ENCODE results near the gene FAM171A1.
"Not testable (repeated sequence)": the region's sequence is repeated elsewhere in the genome, so short reads cannot be mapped to it uniquely, and the experiment has no call there.

Gene FAM171A1

DNA sequence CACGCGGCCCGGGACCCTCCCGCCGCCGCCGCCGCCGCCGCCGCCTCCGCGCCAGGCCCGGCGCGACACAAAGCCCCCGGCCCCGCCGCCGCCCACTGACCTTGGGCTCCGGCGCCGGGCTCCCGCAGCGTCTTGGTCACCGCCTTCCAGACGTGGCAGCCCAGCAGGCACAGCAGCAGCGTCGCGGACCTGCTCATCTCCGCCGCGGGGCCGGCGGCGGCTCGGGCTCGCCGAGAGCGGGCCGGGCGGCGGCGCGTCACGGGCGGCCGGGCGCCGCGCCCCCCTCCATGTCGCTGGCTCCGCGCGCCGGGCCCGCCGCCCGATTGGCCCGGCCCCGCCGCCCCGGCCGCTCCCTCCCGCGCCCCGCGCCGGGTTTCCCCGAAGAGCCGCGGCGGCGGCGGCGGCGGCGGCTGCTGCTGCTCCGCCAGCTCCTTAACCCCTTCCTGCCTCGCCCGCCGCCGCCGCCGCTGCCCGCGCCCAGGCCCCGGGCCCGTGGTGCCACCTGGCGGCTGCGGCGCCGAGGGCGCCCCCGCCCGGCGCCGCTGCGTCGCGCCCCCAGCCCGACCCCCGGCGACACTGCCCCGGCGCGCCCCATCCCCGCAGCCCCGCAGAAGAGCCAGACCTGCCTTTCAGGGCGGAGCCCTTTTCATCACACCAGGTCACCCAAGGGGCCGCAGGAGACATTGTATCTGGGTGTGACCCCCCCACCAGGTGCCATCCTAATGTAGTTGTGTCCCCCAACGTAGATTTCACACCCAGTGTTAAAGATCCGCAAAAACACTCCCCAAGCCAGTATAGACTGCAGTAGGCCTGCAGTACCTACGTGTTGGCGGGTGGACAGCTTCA lies at the start of gene FAM171A1:
Gene FAM171A1 (minus strand): TSS at position 434 of the 846 bp plus-strand sequence. CDS start 237 bp downstream, at position 197.
- peak; percentile 21 to 26 (median 23) for DNase-seq (ENCODE audit: low read depth in 2 of 3, low spot score in 2 of 3)

DNA sequence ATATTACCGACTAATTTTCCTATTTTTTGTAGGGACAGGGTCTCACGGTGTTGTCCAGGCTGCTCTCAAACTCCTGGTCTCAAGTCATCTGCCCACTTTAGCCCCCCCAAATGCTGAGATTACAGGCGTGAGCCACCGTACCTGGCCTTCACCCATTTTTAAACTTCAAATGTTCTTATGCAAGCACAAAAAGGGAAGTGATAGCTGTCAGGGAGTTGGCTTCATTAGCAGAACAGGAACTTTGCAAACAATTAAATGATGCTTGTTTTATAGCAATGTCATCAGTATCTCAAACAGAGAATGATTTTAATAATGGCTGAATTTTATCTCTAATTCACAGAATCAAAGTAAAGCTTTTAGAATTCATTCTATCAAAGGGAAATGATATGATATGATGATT lies 49.8 kb upstream of the FAM171A1 start:
- DNase-seq (ENCODE audit: low read depth in 2 of 3, low spot score in 2 of 3), result no peak

DNA sequence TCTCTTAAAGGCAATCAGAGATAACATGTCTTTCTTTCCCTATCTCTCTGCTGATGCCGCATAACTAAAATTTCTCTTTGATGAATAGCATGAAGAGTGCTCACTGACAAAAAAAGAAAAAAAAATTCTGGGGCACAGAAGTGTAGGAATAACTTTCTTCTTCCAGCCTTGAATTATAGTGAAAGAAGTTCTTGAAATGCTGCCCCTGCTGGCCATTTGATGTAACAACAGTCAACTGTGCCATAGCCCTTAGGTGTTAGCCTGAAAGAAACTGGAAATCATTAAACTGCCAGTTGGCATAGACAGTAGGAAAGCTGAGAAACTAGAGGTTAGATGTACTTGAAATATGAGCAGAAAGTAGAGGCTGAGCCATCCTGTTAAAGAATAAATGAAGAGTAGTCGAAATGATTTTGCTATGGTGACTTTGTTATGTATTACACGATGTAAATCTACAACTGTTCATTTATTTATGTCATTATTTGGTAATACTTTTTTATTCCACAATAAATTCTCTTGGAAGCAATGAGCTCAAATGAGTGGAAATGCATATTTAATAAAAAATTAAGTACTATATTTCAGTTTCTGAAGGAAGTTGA lies 48.3 kb upstream of the FAM171A1 start:
- no peak for DNase-seq (ENCODE audit: low read depth in 2 of 3, low spot score in 2 of 3)

DNA sequence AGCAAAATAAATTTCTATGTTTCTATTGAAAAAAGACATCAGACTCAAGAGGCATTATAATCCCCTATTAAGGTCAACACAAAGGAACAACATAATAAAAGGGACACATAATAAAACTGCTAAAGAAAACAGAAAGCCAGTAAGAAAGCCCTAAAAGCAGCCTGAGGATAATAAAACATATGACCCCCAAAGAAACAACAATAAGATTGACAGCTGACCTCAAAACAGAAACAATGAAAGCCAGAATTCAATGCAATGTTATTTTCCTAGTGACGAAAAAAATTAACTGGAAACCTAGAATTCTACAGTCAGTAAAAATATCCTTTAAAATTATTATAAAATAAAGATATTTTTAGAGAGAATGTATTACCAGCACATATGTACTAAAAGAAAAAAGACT lies 44.9 kb upstream of the FAM171A1 start:
- DNase-seq (ENCODE audit: low read depth in 2 of 3, low spot score in 2 of 3), result no peak

DNA sequence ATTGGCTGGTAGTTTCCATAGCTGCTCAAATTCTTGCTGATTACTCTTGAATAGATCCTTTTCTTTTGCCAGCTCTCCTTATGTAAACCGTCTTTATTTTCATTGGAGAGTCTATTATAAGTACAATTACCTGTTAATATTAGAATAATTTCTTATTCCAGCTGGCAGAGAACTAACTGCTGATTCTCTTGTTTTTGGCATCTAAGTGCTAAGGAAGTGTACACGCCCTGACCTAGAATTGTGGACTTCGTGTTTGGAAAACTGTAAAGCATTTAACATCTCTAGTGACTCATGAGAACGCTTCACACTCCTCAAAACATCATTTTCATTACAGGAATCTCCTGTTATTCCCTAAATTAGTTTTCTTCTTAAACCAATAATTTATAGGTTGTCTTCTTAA lies 39.9 kb upstream of the FAM171A1 start:
- DNase-seq (ENCODE audit: low read depth in 2 of 3, low spot score in 2 of 3), result no peak

DNA sequence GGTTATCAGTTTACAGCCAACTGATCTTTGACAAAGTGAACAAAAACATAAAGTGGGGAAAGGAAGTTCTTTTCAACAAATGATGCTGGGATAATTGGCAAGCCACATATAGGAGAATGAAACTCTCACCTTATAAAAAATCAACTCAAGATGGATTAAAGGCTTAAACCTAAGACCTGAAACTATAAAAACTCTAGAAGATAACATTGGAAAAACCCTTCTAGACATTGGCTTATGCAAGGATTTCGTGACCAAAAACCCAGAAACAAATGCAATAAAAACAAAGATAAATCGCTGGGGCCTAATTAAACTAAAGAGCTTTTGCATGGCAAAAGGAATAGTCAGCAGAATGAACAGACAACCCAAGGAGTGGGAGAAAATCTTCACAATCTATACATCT lies 38.3 kb upstream of the FAM171A1 start:
- DNase-seq (ENCODE audit: low read depth in 2 of 3, low spot score in 2 of 3), result not testable (repeated sequence)

DNA sequence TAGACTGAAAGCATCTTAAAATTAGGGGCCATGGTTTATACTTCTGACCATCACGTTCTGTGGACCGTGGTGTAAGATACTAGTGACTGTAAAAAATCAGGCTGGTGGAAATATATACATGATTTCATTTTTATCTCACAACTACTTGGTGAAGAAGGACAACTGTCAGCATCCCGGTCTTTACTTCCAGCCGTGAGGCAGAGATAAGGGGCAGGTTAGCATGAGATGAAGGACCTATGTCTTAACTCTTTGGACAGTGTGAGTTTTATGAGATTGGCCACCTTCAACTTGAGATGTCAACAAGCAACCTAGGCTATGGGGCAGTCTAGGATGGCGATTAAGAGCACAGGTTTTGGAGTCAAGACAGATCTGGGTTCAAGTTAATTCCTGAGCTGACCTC lies 37.5 kb upstream of the FAM171A1 start:
- no peak for DNase-seq (ENCODE audit: low read depth in 2 of 3, low spot score in 2 of 3)

DNA sequence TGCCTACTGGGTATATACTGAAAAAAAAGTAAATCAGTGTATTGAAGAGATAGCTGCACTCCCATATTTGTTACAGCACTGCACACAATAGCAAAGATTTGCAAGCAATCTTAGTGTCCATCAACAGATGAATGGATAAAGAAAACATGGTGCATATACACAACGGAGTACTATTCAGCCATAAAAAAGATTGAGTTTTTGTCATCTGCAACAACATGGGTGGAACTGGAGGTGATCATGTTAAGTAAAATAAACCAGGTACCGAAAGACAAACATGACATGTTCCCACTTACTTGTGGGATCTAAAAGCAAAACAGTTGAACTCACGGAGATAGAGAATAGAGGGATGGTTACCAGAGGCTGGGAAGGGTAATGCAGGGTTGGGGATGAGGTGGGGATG lies 34.2 kb upstream of the FAM171A1 start:
- no peak for DNase-seq (ENCODE audit: low read depth in 2 of 3, low spot score in 2 of 3)

DNA sequence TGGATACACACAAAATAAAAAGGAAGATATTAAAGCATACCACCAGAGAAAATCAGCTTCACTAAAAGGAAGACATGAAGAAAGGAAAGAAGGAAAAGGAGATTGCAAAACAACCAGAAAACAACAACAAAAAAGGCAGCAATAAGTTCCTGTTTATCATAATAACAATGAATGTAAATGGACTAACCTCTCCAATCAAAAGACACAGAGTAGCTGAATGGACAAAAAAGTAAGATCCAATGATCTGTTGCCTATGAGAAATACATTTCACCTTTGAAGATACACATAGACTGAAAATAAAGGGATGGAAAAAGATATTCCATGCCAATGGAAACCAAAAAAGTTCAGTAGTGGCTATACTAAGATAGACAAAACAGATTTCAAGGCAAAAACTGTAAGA lies 30.3 kb upstream of the FAM171A1 start:
- DNase-seq (ENCODE audit: low read depth in 2 of 3, low spot score in 2 of 3), result no peak

DNA sequence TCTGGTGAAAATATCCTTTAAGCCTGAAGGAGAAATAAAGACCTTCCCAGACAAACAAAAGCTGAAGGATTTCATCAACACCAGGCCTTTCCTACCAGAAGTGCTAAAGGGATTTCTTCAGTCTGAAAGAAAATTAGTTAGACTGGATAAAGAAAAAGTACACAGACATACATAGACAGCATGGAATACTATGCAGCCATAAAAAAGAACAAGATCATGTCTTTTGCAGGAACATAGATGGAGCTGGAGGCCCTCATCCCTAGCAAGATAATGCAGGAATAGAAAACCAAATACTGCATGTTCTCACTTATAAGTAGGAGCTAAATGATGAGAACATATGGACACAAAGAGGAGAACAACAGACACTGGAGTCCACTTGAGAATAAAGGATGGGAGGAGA lies 29.4 kb upstream of the FAM171A1 start:
- not testable (repeated sequence) for DNase-seq (ENCODE audit: low read depth in 2 of 3, low spot score in 2 of 3)

DNA sequence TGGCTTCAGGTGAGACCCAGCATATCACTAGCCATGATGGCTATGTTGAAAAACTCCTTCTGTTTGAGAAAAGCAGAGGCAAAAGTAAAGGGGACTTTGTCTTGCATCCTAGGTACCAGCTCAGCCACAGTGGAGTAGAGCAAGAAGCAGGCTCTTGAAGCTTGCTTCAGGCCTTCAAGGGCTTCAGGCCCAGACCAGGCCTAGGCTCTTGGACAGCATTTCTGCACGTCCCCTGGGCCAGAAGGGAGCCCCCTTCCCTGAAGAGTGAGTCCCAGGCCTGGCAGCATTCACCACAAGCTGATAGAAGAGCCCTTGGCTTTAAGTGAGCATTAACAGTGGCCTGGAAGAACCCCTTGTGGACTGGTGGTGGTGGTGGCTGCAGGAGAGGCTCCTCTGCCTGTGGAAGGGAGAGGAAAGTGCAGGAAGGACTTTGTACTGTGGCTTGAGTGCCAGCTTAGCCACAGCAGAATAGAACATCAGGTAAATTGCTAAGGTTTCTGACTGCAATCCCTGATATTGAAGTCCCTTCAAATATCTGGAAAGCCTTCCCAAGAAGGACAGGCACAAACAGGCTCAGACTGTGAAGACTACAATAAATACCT lies 28.1 kb upstream of the FAM171A1 start:
- no peak for DNase-seq (ENCODE audit: low read depth in 2 of 3, low spot score in 2 of 3)

DNA sequence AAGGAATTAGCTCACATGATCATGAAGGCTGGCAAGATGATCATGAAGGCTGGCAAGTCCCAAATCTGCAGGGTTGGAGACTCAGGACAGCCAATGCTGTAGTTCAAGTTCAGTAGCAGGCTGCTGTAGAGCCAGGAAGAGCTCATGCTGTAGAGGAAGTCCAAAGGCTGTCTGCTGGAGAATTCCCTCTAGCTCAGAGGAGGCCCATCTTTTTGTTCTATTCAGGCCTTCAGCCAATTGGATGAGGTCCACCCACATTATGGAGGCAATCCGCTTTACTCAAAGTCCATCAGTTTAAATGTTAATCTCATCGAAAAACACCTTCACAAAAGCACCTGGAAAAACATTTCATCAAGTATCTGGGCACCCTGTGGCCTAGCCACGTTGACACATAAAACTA lies 24.8 kb upstream of the FAM171A1 start:
- no peak for DNase-seq (ENCODE audit: low read depth in 2 of 3, low spot score in 2 of 3)

DNA sequence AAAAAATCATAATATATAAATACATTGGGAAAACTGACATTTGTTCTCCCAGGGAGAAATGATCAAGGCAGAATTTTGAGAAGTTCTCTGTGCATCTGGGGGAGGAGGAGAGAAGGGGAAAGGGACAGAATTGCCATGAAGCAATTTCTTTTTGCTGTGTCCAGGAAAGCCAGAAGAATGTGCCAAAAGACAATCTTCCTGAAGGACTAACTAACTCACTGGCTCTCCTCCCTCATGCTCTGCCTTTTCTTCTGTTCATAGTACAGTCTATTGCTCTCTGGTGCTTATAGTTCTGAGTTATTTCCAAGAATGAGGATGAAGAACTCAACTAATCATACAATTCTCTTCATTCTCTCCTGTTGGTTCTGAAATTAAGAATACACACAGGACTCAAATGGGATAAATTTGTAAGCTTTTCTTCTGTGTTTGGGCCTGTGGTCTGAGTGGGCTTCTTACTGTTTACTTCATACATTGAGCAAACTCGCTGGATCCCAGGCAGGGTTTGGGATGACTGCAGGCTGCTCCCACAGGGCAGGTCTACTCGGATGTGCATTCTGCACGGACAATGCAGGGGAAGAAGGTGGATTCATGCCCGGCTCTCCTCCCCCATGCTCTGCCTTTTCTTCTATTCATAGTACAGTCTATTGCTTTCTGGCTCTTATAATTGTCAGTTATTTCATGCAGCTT lies 22.2 kb upstream of the FAM171A1 start:
- DNase-seq (ENCODE audit: low read depth in 2 of 3, low spot score in 2 of 3), result no peak

DNA sequence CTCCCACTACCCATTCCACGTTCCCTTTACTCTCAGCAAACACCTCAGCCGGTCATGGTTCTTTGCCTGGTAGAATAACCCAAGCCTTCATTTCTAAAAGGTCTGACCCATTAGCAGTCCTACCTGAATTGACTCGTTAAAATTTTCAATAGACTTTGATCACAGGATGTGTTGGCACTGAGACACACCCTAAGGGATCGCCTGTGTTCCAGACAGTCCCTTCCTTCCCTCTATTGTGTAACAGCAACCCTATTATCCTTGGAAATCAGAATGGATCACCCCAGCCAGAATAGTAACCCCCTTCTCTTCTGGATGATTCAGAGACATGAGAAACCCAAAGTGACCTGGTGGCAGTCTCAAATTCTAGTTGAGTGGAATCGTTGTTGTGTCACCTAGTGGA lies 20.4 kb upstream of the FAM171A1 start:
- no peak for DNase-seq (ENCODE audit: low read depth in 2 of 3, low spot score in 2 of 3)

DNA sequence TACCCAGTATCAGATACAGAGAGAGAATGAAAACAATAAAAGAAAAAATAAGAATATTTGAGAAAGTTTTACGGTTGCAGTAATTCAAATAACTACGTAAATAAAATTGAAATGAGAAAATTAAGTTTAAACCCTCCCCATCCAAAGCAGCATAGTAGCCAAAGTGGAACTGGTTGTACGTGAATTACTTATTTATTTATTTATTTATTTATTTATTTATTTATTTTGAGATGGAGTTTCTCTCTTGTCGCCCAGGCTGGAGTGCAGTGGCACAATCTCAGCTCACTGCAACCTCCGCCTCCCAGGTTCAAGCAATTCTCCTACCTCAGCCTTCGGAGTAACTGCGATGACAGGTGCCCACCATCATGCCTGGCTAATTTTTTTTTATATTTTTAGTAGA lies 17.1 kb upstream of the FAM171A1 start:
- not testable (repeated sequence) for DNase-seq (ENCODE audit: low read depth in 2 of 3, low spot score in 2 of 3)

DNA sequence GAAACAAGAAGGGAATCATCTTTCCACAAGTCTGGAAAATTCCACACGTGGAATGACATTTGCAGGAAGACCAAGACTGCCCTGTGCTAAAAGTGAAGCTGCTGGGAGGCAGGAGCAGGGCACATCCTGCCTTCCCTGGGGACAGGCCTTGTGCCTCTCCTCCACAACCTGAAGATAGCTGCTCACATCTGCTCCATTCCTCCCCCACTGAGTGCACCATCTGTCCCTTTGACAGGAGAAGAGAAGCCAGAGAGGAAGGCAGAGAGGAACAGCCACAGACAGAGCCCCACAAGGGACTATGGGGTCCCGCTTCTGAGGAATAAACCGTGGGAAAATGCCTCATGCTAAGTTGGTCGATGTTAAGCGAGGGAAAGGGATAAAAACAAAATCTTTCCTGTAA lies 15.9 kb upstream of the FAM171A1 start:
- DNase-seq (ENCODE audit: low read depth in 2 of 3, low spot score in 2 of 3), result no peak

DNA sequence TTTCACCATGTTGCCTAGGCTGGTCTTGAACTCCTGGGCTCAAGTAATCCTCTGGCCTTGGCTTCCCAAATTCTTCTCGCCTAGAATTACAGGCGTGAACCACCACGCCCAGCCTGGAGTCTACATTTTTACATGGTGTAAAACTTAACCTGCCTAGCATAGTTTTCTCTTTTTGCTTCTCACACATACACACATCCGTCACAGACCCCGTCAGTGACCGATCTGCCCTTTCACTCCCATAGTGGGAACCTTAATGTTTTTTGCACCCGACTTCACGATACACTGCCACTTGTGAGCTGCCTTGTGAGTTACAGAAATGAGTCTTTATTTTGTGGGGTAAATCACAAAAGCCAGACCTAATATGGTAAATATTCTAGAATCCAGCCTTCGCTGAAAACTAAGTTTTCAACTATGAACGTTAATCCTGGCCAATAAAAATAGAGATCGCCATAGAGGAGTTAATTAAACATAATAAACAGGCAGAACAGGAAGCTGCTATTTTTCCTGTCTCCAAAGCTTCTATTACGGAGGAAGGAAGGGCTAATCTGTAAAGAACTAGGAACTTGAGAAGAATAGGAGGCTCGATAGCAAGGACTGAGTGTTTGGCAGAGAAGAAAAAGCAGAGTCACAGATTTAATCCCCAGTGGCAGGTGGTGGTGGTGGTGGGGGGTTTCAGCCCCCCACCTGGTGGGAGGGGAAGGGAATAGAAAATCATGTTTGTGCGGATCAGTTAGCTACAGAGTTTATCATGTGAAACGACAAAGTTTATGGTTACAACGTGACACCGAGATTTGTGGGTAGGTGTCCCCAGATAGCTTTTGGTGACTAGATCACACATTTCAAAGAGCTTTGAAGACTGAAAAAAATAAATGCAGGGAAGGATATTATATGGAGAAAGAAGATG lies 14.7 kb upstream of the FAM171A1 start:
- no peak for DNase-seq (ENCODE audit: low read depth in 2 of 3, low spot score in 2 of 3)

DNA sequence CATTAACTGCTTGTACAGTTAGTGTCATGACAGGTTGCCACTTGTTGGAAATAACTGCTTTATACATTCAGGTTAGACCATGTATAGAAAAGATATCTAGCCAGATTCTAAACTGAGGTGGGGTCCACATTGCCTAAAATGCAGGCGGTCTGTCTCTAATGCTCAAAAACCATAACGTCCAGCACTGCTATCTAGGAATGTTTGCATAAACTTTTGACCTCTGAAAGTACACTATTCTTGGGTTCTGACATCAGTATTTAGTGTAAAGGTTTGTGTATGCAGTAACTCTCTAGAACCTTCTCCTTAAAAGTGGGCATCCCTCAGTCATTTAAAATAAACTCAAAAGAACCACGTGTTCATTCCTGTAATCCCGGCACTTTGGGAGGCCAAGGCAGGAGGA lies 10.3 kb upstream of the FAM171A1 start:
- no peak for DNase-seq (ENCODE audit: low read depth in 2 of 3, low spot score in 2 of 3)

DNA sequence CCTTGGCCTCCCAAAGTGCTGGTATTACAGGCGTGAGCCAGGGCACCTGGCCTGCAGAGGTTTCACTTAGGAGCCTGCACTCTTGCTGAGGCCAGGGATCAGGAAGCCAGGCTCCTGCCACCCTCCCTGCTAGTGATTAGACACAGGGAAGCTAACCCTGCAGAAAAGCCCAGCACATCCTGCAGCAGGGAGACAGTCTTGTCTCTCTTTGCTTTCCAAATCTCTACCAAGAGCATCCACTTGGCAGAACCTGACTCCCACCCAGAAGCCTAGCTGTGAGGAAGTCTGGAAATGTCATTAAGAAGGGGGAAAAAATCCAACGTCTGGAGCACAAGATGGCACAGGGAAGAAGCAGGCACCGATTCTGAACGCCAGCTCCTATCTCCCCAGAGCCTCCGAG lies 8.0 kb upstream of the FAM171A1 start:
- DNase-seq (ENCODE audit: low read depth in 2 of 3, low spot score in 2 of 3), result no peak

DNA sequence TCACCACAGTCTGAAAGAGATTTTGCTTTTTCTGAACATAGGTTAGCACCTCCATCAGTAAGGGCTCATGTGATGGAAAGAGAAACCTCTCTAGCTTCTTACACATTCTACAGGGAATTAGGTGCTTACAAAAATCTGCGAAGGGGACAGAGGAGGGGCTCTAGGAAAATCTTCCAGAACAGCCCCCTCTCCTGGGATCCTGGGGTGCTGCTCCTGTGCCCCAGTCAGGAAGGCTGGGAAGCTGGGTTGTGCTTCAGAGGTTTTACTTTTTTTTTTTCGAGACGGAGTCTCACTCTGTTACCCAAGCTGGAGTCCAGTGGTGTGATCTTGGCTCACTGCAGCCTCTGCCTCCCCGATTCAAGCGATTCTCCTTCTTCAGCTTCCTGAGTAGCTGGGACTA lies 7.5 kb upstream of the FAM171A1 start:
- DNase-seq (ENCODE audit: low read depth in 2 of 3, low spot score in 2 of 3), result no peak

DNA sequence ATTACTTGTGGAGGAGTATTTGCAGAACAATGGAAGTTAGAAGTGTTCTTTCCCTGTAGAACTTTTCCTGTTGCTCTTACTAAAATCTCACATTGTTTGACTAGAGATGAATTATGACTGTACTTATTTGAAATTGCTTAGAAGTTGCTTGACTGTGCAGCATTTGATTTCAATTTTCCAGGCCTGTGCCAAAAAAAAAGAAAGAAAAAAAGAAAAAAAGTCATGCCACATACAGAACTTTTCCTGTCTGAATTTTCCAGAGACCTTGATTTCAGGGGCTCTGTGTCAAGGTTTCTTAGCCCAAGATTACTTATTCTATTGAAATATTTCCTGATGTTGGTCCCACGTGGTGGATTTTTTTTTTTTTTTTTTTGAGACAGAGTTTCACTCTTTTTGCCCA lies 3.5 kb upstream of the FAM171A1 start:
- no peak for DNase-seq (ENCODE audit: low read depth in 2 of 3, low spot score in 2 of 3)
